GM12878 (cell line): ENCODE measurements around the gene CYTH3. TPM values are rescaled to one million over a fixed set of nuclear protein-coding genes. Genes with fewer than 3 reads are reported as not detected.

Source experiments
- ZSCAN29 ChIP-seq: fragments of 450-650 bp; IDR thresholded peaks from 2 replicates; pipeline ENCODE4 v1.6.1; 2017; ENCODE audit warnings: mild to moderate bottlenecking, moderate library complexity
- polyA plus RNA-seq, 11 experiments: library from polyadenylated mRNA; depleted of rRNA in 4 of 11; unstranded in 6 of 11; stranded (reverse) in 5 of 11; fragments of >200 nt; fragmentation: Nextera tagmentation in 4 of 11; fragmentation: Illumina TruSeq in 1 of 11; extraction: Ambion mirVana in 4 of 11; extraction: Trizol in 1 of 11; gene quantifications; 1 replicate in 1 of 11; 2 replicates in 10 of 11; pipeline versions ENCODE4 v1.2.1 to v1.2.3, GENCODE V29; 2011 to 2016; ENCODE audit warnings: inconsistent platforms in 2 of 11, missing spikeins in 2 of 11, low read depth in 1 of 11
- total RNA-seq, 4 experiments: library from RNA; depleted of rRNA in 3 of 4; stranded (reverse); fragments of >200 nt in 3 of 4; fragmentation: Illumina TruSeq in 1 of 4; extraction: Trizol in 1 of 4; gene quantifications; 2 replicates each; pipeline versions ENCODE4 v1.2.1 to v1.2.3, GENCODE V29; 2013 to 2021
- TF ChIP-seq, protein P1 (sequence below): fragments of 450-650 bp; IDR thresholded peaks from 2 replicates; pipeline ENCODE4 v1.6.1; 2018; ENCODE audit warnings: mild to moderate bottlenecking, low read depth, moderate library complexity; ENCODE audit not compliant: partially characterized antibody
- TF ChIP-seq, protein P2 (sequence below): fragments of 450-650 bp; IDR thresholded peaks from 2 replicates; pipeline ENCODE4 v1.6.1; 2017; ENCODE audit warnings: mild to moderate bottlenecking, moderate library complexity

Gene CYTH3
- total and polyA plus RNA-seq, 10 of the 15 experiments (the other 5 are each of a cell fraction or from before 2014, with no cell fraction given) = 0.45 to 28.2 (median 15.7) TPM

DNA sequence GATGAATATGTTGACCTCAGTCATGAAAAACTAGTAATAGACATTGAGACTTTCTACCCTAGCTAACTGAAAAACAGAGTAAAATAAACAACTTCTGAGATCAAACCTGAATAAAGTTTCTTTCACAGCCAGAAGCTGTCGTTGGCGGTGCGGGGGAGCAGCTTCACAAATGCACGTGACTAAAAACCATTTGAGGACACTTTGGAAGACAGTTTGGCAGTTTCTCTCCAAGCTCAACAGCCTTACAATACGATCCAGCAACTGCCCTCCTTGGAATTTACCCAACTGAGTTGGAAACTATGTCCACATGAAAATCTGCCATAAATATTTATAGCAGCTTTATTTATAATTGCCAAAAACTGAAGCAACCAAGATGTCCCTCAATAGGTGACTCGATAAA is 63.1 kb downstream of the CYTH3 start (continued):
- TF ChIP-seq, protein P1, sequence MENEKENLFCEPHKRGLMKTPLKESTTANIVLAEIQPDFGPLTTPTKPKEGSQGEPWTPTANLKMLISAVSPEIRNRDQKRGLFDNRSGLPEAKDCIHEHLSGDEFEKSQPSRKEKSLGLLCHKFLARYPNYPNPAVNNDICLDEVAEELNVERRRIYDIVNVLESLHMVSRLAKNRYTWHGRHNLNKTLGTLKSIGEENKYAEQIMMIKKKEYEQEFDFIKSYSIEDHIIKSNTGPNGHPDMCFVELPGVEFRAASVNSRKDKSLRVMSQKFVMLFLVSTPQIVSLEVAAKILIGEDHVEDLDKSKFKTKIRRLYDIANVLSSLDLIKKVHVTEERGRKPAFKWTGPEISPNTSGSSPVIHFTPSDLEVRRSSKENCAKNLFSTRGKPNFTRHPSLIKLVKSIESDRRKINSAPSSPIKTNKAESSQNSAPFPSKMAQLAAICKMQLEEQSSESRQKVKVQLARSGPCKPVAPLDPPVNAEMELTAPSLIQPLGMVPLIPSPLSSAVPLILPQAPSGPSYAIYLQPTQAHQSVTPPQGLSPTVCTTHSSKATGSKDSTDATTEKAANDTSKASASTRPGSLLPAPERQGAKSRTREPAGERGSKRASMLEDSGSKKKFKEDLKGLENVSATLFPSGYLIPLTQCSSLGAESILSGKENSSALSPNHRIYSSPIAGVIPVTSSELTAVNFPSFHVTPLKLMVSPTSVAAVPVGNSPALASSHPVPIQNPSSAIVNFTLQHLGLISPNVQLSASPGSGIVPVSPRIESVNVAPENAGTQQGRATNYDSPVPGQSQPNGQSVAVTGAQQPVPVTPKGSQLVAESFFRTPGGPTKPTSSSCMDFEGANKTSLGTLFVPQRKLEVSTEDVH = no peak
- no peak for TF ChIP-seq ZSCAN29
- TF ChIP-seq, protein P2, sequence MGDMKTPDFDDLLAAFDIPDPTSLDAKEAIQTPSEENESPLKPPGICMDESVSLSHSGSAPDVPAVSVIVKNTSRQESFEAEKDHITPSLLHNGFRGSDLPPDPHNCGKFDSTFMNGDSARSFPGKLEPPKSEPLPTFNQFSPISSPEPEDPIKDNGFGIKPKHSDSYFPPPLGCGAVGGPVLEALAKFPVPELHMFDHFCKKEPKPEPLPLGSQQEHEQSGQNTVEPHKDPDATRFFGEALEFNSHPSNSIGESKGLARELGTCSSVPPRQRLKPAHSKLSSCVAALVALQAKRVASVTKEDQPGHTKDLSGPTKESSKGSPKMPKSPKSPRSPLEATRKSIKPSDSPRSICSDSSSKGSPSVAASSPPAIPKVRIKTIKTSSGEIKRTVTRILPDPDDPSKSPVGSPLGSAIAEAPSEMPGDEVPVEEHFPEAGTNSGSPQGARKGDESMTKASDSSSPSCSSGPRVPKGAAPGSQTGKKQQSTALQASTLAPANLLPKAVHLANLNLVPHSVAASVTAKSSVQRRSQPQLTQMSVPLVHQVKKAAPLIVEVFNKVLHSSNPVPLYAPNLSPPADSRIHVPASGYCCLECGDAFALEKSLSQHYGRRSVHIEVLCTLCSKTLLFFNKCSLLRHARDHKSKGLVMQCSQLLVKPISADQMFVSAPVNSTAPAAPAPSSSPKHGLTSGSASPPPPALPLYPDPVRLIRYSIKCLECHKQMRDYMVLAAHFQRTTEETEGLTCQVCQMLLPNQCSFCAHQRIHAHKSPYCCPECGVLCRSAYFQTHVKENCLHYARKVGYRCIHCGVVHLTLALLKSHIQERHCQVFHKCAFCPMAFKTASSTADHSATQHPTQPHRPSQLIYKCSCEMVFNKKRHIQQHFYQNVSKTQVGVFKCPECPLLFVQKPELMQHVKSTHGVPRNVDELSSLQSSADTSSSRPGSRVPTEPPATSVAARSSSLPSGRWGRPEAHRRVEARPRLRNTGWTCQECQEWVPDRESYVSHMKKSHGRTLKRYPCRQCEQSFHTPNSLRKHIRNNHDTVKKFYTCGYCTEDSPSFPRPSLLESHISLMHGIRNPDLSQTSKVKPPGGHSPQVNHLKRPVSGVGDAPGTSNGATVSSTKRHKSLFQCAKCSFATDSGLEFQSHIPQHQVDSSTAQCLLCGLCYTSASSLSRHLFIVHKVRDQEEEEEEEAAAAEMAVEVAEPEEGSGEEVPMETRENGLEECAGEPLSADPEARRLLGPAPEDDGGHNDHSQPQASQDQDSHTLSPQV = no peak
- TF ChIP-seq, all 136 proteins: peak for 0
